Measurements from ENCODE around the gene TANC2. TPM values are rescaled to one million over a fixed set of nuclear protein-coding genes. Genes with fewer than 3 reads are reported as not detected.

TANC2 gene
- total RNA-seq, 4 donors from 2014 or later: 7.5 to 21.3 (median 14.6) TPM

Small RNA genes lying within 50 kb of the gene (small RNA-seq; reads per million reads assigned to genes)
- gene MIR633: 0 reads per million in 3 donors

Other genes starting within 250 kb of the TANC2 start
- under 1 TPM in 3 of 4 donors, not detected in 1; 0.33 to 0.52 (median 0.42) TPM for gene MARCHF10, start 157.9 kb upstream of the TANC2 start, total RNA-seq